Fibroblast of mammary gland (primary cell): ENCODE data around the gene PGGT1B.
"Not testable (repeated sequence)": the region's sequence is repeated elsewhere in the genome, so short reads cannot be mapped to it uniquely, and the experiment has no call there.

Experiments
- DNase-seq: peaks from one replicate; pipeline ENCODE4 v3.0.0-alpha.2; 2010; ENCODE audit warnings: low read depth
- H3K4me3 ChIP-seq: 2 replicates; pipeline ENCODE4 v1.5.1; 2011; ENCODE audit warnings: low read depth, mild to moderate bottlenecking, low read length, moderate library complexity; ENCODE audit not compliant: control insufficient read depth
- CTCF ChIP-seq: conservative IDR thresholded peaks from 2 replicates; pipeline ENCODE4 v1.5.1; 2011; ENCODE audit warnings: low read depth, low read length, inconsistent platforms; ENCODE audit not compliant: control insufficient read depth, insufficient read depth

Gene PGGT1B

GRCh38 chr5:115262011-115262320 is 711 bp downstream of the PGGT1B start:
- TF ChIP-seq CTCF, result no peak
- no peak for DNase-seq
- peak overlapping the region; percentile 92 for H3K4me3 ChIP-seq

- no peak for DNase-seq
- H3K4me3 ChIP-seq, result no peak overlapping the region
- no peak for TF ChIP-seq CTCF
Observed at GRCh38 chr5:115260248-115260647, 2.4 kb downstream of the PGGT1B start.

GRCh38 chr5:115257981-115258380 is 4.7 kb downstream of the PGGT1B start:
- DNase-seq, result peak; percentile 10
- H3K4me3 ChIP-seq, result no peak overlapping the region
- TF ChIP-seq CTCF, result no peak

- DNase-seq, H3K4me3 ChIP-seq: not testable (repeated sequence)
Observed at GRCh38 chr5:115249379-115249778, 13.3 kb downstream of the PGGT1B start.

- DNase-seq, result peak; percentile 53
- H3K4me3 ChIP-seq, result no peak overlapping the region
- TF ChIP-seq CTCF, result peak; percentile 75
Observed at GRCh38 chr5:115246361-115246991, 16.2 kb downstream of the PGGT1B start.

- H3K4me3 ChIP-seq, result no peak overlapping the region
- no peak for TF ChIP-seq CTCF
- DNase-seq, result peak; percentile 62
Observed at GRCh38 chr5:115243412-115243811, 19.3 kb downstream of the PGGT1B start.

- no peak for TF ChIP-seq CTCF
- no peak for DNase-seq
Observed at GRCh38 chr5:115241881-115242642, 20.6 kb downstream of the PGGT1B start.

More at GRCh38 chr5:115241881-115242642, 20.6 kb downstream of the PGGT1B start:
- no peak overlapping the region for H3K4me3 ChIP-seq
